Skin epidermis (tissue), 12 donors: ENCODE measurements around the gene SULT4A1.
A peak's percentile ranks its signal among the peaks of the same experiment; 100 is the strongest.
"Not testable (repeated sequence)": the region's sequence is repeated elsewhere in the genome, so short reads cannot be mapped to it uniquely, and the experiment has no call there.

Experiments
- H3K27ac ChIP-seq, 21 experiments: fragments of 200-600 bp; sonication (generic) in 11 of 21; one replicate each; pipeline ENCODE4 v1.5.0; 2020; ENCODE audit warnings: mild to moderate bottlenecking in 3 of 21, inconsistent platforms in 2 of 21, moderate library complexity in 2 of 21
- H3K4me3 ChIP-seq, 7 experiments: fragments of 200-600 bp; sonication (generic) in 2 of 7; one replicate each; pipeline ENCODE4 v1.5.0; 2020; ENCODE audit warnings: inconsistent platforms in 2 of 7, mild to moderate bottlenecking in 2 of 7, moderate library complexity in 1 of 7

SULT4A1 gene, protein sequence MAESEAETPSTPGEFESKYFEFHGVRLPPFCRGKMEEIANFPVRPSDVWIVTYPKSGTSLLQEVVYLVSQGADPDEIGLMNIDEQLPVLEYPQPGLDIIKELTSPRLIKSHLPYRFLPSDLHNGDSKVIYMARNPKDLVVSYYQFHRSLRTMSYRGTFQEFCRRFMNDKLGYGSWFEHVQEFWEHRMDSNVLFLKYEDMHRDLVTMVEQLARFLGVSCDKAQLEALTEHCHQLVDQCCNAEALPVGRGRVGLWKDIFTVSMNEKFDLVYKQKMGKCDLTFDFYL

DNA sequence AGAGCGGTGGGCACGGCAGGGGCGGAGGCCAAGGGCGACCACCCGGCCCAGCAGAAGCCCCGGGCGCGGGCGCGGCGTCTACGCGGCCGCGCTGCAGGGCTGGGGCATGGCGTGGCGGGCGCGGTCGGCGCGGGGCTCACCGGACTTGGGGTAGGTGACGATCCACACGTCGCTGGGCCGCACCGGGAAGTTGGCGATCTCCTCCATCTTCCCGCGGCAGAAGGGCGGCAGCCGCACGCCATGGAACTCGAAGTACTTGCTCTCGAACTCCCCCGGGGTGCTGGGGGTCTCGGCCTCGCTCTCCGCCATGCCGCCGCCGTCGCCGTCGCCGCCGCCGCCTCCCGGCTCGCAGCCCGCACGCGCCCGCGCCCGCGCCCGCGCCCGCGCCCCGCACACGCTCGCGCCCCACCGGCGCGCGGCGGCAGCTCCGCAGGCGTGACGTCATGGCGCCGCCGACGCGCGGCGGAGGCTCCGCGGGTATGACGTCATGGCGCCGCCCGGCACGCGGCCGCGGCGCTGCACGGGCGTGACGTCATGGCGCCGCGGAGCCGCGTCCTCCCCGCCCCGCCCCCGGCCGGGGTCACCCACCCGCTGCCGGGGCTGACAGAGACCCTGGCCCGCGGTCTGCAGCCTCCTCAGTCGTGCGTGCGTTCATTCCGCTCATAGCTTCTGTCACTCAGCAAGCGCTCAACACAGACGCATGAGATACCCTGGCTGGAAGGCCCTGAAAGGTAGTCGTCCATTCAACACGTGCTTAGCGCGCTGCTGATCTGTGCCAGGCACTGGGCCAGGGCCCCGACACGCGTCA lies at the start of gene SULT4A1:
TSS of gene SULT4A1 (minus strand) at position 440 of the 808 bp plus-strand sequence. CDS start at position 309, 131 bp downstream.
- peak within 1 kb of the TSS in 5 of 7 experiments; percentile 3 to 36 (median 17) for H3K4me3 ChIP-seq
- no peak within 1 kb of the TSS for H3K27ac ChIP-seq

GRCh38 chr22:43911351-43911750 lies 49.0 kb upstream of the SULT4A1 start:
- H3K4me3 ChIP-seq = no peak overlapping the region
- no peak overlapping the region for H3K27ac ChIP-seq

GRCh38 chr22:43910178-43910695 lies 47.9 kb upstream of the SULT4A1 start:
- H3K4me3 ChIP-seq = no peak overlapping the region
- no peak overlapping the region for H3K27ac ChIP-seq

GRCh38 chr22:43909708-43910107 lies 47.4 kb upstream of the SULT4A1 start:
- Histone ChIP-seq H3K4me3 (no peak overlapping the region), H3K27ac (no peak overlapping the region)

GRCh38 chr22:43905681-43906080 lies 43.4 kb upstream of the SULT4A1 start:
- no peak overlapping the region for H3K4me3 ChIP-seq
- H3K27ac ChIP-seq = no peak overlapping the region

GRCh38 chr22:43904412-43904811 lies 42.1 kb upstream of the SULT4A1 start:
- H3K4me3 ChIP-seq, H3K27ac ChIP-seq: not testable (repeated sequence)

- not testable (repeated sequence) for H3K27ac ChIP-seq, H3K4me3 ChIP-seq
Measured at GRCh38 chr22:43903033-43903432, 40.7 kb upstream of the SULT4A1 start.

DNA sequence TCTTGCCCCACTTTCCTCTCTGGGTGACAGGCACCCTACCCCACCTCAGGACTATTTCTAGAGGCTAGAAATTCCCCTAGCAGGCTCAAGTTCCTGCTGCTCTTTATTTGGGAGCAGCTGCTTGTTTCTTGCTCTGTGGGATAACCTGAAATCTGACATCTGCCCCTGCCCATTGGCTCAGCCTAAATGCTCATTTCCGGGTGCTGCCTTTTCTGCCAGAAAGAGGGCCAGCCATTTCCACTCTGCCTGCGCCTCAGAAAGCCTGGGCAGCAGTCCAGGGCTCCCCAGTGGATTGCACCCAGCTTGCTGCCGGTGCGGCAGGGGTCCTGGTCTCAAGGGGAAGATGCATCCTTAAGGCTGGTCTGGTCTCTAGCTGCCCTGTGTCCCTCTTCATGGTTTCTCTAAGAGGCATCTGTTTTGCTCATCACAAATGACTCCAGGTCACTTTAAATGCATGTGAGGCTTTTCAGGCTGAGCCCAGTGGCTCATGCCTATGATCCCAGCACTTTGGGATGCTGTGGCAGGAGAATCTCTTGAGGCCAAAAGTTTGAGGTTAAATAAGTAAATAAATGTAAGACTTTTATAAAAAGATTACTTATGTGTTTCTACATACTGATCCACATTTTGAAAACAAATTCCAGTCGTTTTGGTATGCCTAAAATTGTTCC lies 39.8 kb upstream of the SULT4A1 start:
- no peak overlapping the region for H3K4me3 ChIP-seq
- H3K27ac ChIP-seq = peak overlapping the region in 1 of 21 experiments; percentile 5

GRCh38 chr22:43900206-43900605 lies 37.9 kb upstream of the SULT4A1 start:
- H3K4me3 ChIP-seq = no peak overlapping the region
- no peak overlapping the region for H3K27ac ChIP-seq

DNA sequence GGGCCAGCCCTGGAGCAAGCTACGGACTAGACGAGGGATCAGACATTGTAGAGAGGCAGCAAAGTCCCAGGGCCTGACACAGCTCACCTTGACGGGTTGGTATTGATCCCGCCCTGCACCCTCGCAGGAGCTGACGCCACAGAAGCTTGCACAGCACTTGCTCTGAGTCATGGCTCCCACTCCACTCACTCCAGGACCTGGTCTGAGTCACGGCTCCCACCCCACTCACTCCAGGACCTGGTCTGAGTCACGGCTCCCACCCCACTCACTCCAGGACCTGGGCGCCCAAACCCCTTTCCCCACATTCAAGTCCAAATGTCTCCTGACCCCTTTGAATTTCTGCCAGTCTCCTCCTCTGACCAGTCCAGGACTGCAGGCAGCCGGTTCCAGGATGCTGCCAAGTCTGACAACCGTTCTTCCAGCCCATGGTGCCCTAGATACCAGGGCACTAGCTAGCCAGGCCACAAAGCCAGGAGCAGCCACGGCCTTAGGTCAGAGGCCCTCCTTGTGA lies 35.5 kb upstream of the SULT4A1 start:
- H3K27ac ChIP-seq = peak overlapping the region in 1 of 21 experiments; percentile 12
- H3K4me3 ChIP-seq = no peak overlapping the region

DNA sequence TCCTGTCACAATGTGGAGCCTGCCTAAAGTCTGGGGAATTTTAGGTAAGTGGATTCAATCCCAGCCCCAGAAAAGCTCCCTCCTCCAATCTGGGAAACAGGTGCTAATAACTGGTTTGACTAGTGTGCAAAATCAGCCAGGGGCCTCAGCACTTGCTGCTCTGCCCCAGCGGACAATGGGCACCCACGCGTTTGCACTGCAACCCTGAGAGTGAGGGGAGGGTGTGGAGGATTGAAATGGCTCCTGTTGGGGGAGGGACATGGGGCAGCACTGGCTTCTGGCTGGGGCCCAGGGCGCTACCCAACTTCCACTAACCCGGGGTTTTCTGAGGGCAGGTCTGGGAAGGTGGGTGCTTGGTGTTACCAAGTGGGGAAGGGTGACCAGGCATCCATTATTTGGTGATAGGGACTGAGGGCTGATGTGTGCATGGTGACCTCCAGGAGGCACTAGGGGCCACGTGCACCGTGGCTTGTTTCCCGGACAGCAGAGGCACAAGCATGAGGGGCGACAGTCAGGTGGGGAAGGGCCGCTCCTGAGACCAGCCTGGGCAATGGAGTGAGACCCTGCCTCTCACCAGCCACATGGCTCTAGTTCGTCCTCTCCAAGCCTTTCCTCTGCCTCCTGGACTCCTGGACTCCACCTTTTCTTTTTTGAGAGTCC lies 33.8 kb upstream of the SULT4A1 start:
- H3K4me3 ChIP-seq = no peak overlapping the region
- H3K27ac ChIP-seq = no peak overlapping the region

GRCh38 chr22:43894122-43894521 lies 31.8 kb upstream of the SULT4A1 start:
- no peak overlapping the region for H3K27ac ChIP-seq
- no peak overlapping the region for H3K4me3 ChIP-seq

- no peak overlapping the region for H3K27ac ChIP-seq
- H3K4me3 ChIP-seq = no peak overlapping the region
Measured at GRCh38 chr22:43893266-43893665, 31.0 kb upstream of the SULT4A1 start.

- Histone ChIP-seq H3K4me3 (no peak overlapping the region), H3K27ac (no peak overlapping the region)
Measured at GRCh38 chr22:43892183-43892894, 30.0 kb upstream of the SULT4A1 start.

DNA sequence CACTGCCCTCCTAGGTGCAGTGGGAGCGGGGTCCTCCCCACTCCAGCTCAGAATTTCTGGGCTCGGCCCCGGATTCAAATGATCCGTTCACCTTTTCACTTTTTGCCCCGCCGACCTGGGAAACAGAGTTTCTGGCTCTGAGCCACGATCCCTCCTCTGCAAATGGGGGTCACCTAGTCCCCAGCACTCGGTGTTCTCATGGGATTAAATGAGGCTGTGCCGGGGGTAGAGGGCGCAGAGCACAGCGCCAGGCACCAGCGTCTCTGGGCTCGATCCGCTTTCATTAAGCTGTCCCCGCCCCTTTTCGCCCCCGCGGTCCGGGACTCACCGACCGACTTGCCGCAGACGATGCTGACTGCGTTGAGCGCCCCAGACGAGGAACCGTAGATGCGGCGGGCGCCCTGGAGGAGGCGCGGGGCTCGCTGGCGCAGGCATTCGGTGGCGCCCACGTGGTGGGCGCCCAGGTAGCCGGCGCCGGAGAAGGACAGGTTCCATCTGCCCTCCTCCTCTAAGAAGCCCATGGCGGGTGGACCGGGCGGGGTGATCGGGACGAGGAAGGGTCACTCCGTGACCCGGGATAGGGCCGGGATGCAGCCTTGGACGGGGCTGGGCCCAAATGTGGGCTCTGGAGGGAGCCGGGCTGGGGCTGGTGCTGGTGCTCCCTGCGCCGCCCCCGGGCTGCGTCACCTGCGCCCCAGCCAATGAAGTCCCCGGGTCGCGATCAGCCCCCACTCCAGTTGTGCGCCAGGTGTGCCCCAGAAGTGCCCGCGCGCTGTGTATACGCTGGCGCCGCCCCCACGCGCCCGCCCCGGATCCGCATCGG lies 29.3 kb upstream of the SULT4A1 start, which contains the start of gene PNPLA5:
TSS of gene PNPLA5 (minus strand) at position 654 of the 823 bp plus-strand sequence. CDS start at position 521, 133 bp downstream.
- Histone ChIP-seq H3K27ac (peak within 1 kb of the TSS in 1 of 21 experiments; percentile 26), H3K4me3 (peak within 1 kb of the TSS in 1 of 7 experiments; percentile 18)

- H3K4me3 ChIP-seq = peak overlapping the region in 1 of 7 experiments; percentile 18
- H3K27ac ChIP-seq = peak overlapping the region in 1 of 21 experiments; percentile 26
Measured at GRCh38 chr22:43890901-43891331, 28.6 kb upstream of the SULT4A1 start.

DNA sequence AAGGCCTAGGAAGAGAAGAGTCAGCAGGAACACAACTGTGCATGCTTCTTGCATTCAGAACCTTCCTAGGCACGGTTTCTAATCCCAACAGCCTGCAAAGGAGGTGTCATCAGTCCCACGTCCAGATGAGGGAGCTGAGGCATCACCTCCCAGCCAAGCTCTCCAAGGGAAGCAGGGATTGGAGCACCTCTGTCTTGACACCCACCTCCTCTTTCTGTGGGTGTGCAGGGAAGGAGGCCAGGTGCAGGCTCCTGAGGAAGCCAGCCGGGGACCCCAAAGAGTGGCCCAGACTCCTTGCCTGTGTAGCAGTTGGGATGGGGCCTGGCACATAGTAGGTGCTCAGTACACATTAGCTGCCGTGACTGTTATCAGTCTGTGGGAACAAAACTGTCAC lies 27.5 kb upstream of the SULT4A1 start:
- Histone ChIP-seq H3K4me3 (no peak overlapping the region), H3K27ac (no peak overlapping the region)
